Mesenchymal stem cell (in vitro differentiated cells and primary cell): ENCODE measurements around the gene RRP36.
A peak's percentile ranks its signal among the peaks of the same experiment; 100 is the strongest.

Experiments
- DNase-seq: peaks from one replicate; pipeline ENCODE4 v3.0.0-alpha.2; 2013
- H2AFZ ChIP-seq: one replicate; pipeline ENCODE4 v1.6.1; 2013; ENCODE audit warnings: low read depth, mild to moderate bottlenecking, control low read depth, inconsistent platforms, low read length, moderate library complexity
- H2AK5ac ChIP-seq: 2 replicates; pipeline ENCODE4 v1.6.1; 2013; ENCODE audit warnings: low read length, moderate library complexity, mild to moderate bottlenecking, inconsistent platforms; ENCODE audit not compliant: severe bottlenecking
- H2BK120ac ChIP-seq: one replicate; pipeline ENCODE4 v1.6.1; 2013; ENCODE audit warnings: low read depth, mild to moderate bottlenecking, inconsistent platforms, low read length, moderate library complexity
- H2BK12ac ChIP-seq, 2 experiments: one replicate each; pipeline ENCODE4 v1.6.1; 2013; ENCODE audit warnings: inconsistent platforms in 2 of 2, low read length in 2 of 2, mild to moderate bottlenecking in 2 of 2, moderate library complexity in 2 of 2, control low read depth in 1 of 2
- H2BK15ac ChIP-seq: one replicate; pipeline ENCODE4 v1.6.1; 2013; ENCODE audit warnings: mild to moderate bottlenecking, low read depth, inconsistent platforms; ENCODE audit not compliant: poor library complexity, severe bottlenecking
- H2BK5ac ChIP-seq: 2 replicates; pipeline ENCODE4 v1.6.1; 2013; ENCODE audit warnings: low read depth, mild to moderate bottlenecking, low read length, control low read depth, inconsistent platforms; ENCODE audit not compliant: poor library complexity, severe bottlenecking
- H3K14ac ChIP-seq, 2 experiments: one replicate each; pipeline ENCODE4 v1.6.1; 2013; ENCODE audit warnings: inconsistent platforms in 2 of 2, low read length in 2 of 2, control low read depth in 1 of 2, mild to moderate bottlenecking in 1 of 2, moderate library complexity in 1 of 2
- H3K18ac ChIP-seq, 2 experiments: one replicate each; pipeline ENCODE4 v1.6.1; 2013; ENCODE audit warnings: inconsistent platforms in 2 of 2, low read length in 2 of 2, control low read depth in 1 of 2, low read depth in 1 of 2, mild to moderate bottlenecking in 1 of 2
- H3K23ac ChIP-seq, 2 experiments: one replicate each; pipeline ENCODE4 v1.6.1; 2013; ENCODE audit warnings: inconsistent platforms in 2 of 2, low read length in 2 of 2, mild to moderate bottlenecking in 2 of 2, moderate library complexity in 2 of 2, control low read depth in 1 of 2
- H3K27ac ChIP-seq: 2 replicates; pipeline ENCODE4 v1.5.1; 2013; ENCODE audit warnings: mild to moderate bottlenecking, moderate library complexity, low read length, control low read depth, inconsistent platforms; ENCODE audit not compliant: poor library complexity, severe bottlenecking
- H3K27me3 ChIP-seq, 2 experiments: 2 replicates each; pipeline versions ENCODE4 v1.6.1 to v1.7.0; 2013; ENCODE audit warnings: low read length in 2 of 2, mild to moderate bottlenecking in 2 of 2, moderate library complexity in 2 of 2, control low read depth in 1 of 2, inconsistent platforms in 1 of 2; ENCODE audit not compliant: control insufficient read depth in 1 of 2, insufficient read depth in 1 of 2
- H3K36me3 ChIP-seq, 2 experiments: 2 replicates each; pipeline versions ENCODE4 v1.6.1 to v1.7.0; 2013; ENCODE audit warnings: low read length in 2 of 2, control low read depth in 1 of 2, inconsistent platforms in 1 of 2, low read depth in 1 of 2, mild to moderate bottlenecking in 1 of 2; ENCODE audit not compliant: insufficient read depth in 2 of 2, control insufficient read depth in 1 of 2
- H3K4ac ChIP-seq, 2 experiments: one replicate each; pipeline ENCODE4 v1.6.1; 2013; ENCODE audit warnings: inconsistent platforms in 2 of 2, low read length in 2 of 2, mild to moderate bottlenecking in 2 of 2, moderate library complexity in 2 of 2, control low read depth in 1 of 2, low read depth in 1 of 2
- H3K4me1 ChIP-seq: 2 replicates; pipeline ENCODE4 v1.6.1; 2013; ENCODE audit warnings: low read depth, low read length, control low read depth; ENCODE audit not compliant: control insufficient read depth, insufficient read depth
- H3K4me2 ChIP-seq: 2 replicates; pipeline ENCODE4 v1.6.1; 2013; ENCODE audit warnings: low read length, mild to moderate bottlenecking, inconsistent platforms; ENCODE audit not compliant: poor library complexity, severe bottlenecking
- H3K4me3 ChIP-seq, 2 experiments: 2 replicates each; pipeline versions ENCODE4 v1.5.1 to v1.7.0; 2013; ENCODE audit warnings: low read length in 2 of 2, mild to moderate bottlenecking in 2 of 2, control low read depth in 1 of 2, low read depth in 1 of 2; ENCODE audit not compliant: insufficient read depth in 1 of 2
- H3K79me1 ChIP-seq: replicated peaks from 2 replicates; pipeline ENCODE4 v1.6.1; 2013; ENCODE audit warnings: mild to moderate bottlenecking, control low read depth, low read length, inconsistent platforms; ENCODE audit not compliant: poor library complexity, severe bottlenecking
- H3K9ac ChIP-seq: 2 replicates; pipeline ENCODE4 v1.7.0; 2013; ENCODE audit warnings: mild to moderate bottlenecking, low read length, moderate library complexity
- H3K9me3 ChIP-seq: 2 replicates; pipeline ENCODE4 v1.7.0; 2013; ENCODE audit warnings: mild to moderate bottlenecking, low read length; ENCODE audit not compliant: control insufficient read depth
- H4K8ac ChIP-seq: one replicate; pipeline ENCODE4 v1.6.1; 2013; ENCODE audit warnings: inconsistent platforms, mild to moderate bottlenecking, low read length, moderate library complexity
- H4K91ac ChIP-seq: one replicate; pipeline ENCODE4 v1.6.1; 2013; ENCODE audit warnings: mild to moderate bottlenecking, low read length, inconsistent platforms
- whole genome bisulfite sequencing: methylation state at CpG from one replicate; pipeline ENCODE4 v1.1.7; 2013; ENCODE audit warnings: mixed read lengths; 5-methylcytosine and 5-hydroxymethylcytosine counted together

The RRP36 gene

DNA sequence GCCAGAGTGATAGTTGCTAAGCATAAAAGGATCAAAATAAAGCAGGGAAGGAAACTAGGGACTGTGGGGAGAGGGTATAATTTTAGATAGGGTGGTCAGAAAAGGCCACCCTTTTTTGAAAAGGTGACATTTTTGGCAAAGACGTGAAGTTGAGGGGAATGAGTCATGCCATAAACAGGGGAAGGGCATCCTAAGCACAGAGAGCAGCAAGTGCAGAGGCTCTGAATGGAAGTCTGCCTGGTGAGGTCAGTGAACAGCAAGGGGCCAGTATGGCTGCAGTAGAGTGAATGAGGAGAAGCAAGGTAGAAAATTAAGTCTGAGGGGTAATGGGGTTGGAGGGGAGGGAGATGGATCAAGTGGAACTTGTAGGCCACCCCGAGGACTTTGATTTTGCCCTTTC lies 40.4 kb downstream of the RRP36 start:
- Histone ChIP-seq H4K8ac (no peak overlapping the region), H3K4me1 (peaks cover 11% of the 10 kb centered on the region), H2AK5ac (no peak overlapping the region), H3K4me2 (no peak overlapping the region), H4K91ac (no peak overlapping the region), H3K9me3 (no peaks in the 10 kb centered on the region), H3K27ac (no peak overlapping the region), H3K4me3 (no peak overlapping the region), H3K4ac (no peak overlapping the region), H3K14ac (no peak overlapping the region), H2BK15ac (no peak overlapping the region), H3K23ac (no peak overlapping the region), H3K9ac (no peak overlapping the region), H2BK12ac (no peak overlapping the region), H3K18ac (no peak overlapping the region), H3K27me3 (no peaks in the 10 kb centered on the region), H2AFZ (no peak overlapping the region), H3K36me3 (peaks cover 40 to 41% of the 10 kb centered on the region in 2 experiments), H3K79me1 (peaks cover 17% of the 10 kb centered on the region), H2BK5ac (no peak overlapping the region), H2BK120ac (no peak overlapping the region)
- no peak for DNase-seq
- 57% methylated on average over 2 of the region's 2 CpGs for WGBS

DNA sequence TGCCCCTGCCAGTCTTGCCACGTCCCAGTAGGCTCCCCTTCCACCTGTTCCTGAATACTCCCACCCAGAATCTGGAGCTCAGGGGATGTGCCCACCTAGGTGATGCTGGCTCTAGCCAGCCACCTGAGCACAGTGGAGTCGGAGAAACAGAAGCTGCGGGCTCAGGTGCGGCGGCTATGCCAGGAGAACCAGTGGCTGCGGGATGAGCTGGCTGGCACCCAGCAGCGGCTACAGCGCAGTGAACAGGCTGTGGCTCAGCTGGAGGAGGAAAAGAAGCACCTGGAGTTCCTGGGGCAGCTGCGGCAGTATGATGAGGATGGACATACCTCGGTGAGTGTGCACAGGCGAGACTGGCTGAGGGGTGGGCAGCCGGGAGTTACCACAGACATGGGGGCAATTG lies 41.4 kb downstream of the RRP36 start:
- 95% methylated on average over 12 of the region's 12 CpGs for WGBS
- Histone ChIP-seq H3K27ac (no peak overlapping the region), H2BK12ac (no peak overlapping the region), H3K18ac (no peak overlapping the region), H3K27me3 (no peaks in the 10 kb centered on the region), H3K4ac (no peak overlapping the region), H3K9me3 (no peaks in the 10 kb centered on the region), H3K4me3 (no peak overlapping the region), H2BK120ac (no peak overlapping the region), H3K79me1 (peaks cover 17% of the 10 kb centered on the region), H2BK5ac (no peak overlapping the region), H2BK15ac (no peak overlapping the region), H3K36me3 (peaks cover 32 to 37% of the 10 kb centered on the region in 2 experiments), H3K4me2 (no peak overlapping the region), H4K91ac (no peak overlapping the region), H4K8ac (no peak overlapping the region), H3K4me1 (peaks cover 11% of the 10 kb centered on the region), H3K14ac (no peak overlapping the region), H2AFZ (no peak overlapping the region), H2AK5ac (peak overlapping the region; percentile 10), H3K9ac (no peak overlapping the region), H3K23ac (no peak overlapping the region)
- DNase-seq = no peak

GRCh38 chr6:43070028-43070632 lies 48.7 kb downstream of the RRP36 start:
- Histone ChIP-seq H2AK5ac (no peak overlapping the region), H2BK12ac (peak overlapping the region in 1 of 2 experiments; percentile 1), H3K4me3 (no peak overlapping the region), H2BK120ac (no peak overlapping the region), H2BK15ac (no peak overlapping the region), H3K79me1 (peaks cover 2% of the 10 kb centered on the region), H3K27ac (no peak overlapping the region), H2BK5ac (no peak overlapping the region), H3K27me3 (no peaks in the 10 kb centered on the region), H3K18ac (no peak overlapping the region), H3K23ac (no peak overlapping the region), H2AFZ (no peak overlapping the region), H3K4me1 (peaks cover 14% of the 10 kb centered on the region), H3K36me3 (peaks cover 48 to 51% of the 10 kb centered on the region in 2 experiments), H3K9ac (no peak overlapping the region), H3K9me3 (no peaks in the 10 kb centered on the region), H3K14ac (no peak overlapping the region), H4K91ac (no peak overlapping the region), H3K4me2 (no peak overlapping the region), H3K4ac (peak overlapping the region in 1 of 2 experiments; percentile 20), H4K8ac (peak overlapping the region; percentile 30)
- WGBS = 64% methylated on average over 5 of the region's 6 CpGs
- DNase-seq = peak; percentile 72

- H3K9ac ChIP-seq = peak overlapping the region; percentile 63
- WGBS = 83% methylated on average over 1 of the region's 6 CpGs
Measured at GRCh38 chr6:43074847-43075669, 53.6 kb downstream of the RRP36 start.

More at GRCh38 chr6:43074847-43075669, 53.6 kb downstream of the RRP36 start:
- Histone ChIP-seq H2BK5ac (peak overlapping the region; percentile 94), H3K9me3 (no peaks in the 10 kb centered on the region), H3K36me3 (peaks cover 31 to 33% of the 10 kb centered on the region in 2 experiments), H3K18ac (peak overlapping the region; percentile 63 to 68), H2BK120ac (no peak overlapping the region), H3K79me1 (peaks cover 3% of the 10 kb centered on the region), H4K91ac (peak overlapping the region; percentile 76), H2AFZ (no peak overlapping the region), H3K27me3 (no peaks in the 10 kb centered on the region), H3K23ac (peak overlapping the region in 1 of 2 experiments; percentile 19), H3K4me3 (peak overlapping the region in 1 of 2 experiments; percentile 70), H4K8ac (peak overlapping the region; percentile 94), H3K27ac (peak overlapping the region; percentile 97), H3K4me2 (peak overlapping the region; percentile 85), H3K14ac (peak overlapping the region in 1 of 2 experiments; percentile 41), H2AK5ac (peak overlapping the region; percentile 87), H2BK15ac (peak overlapping the region; percentile 66), H3K4ac (peak overlapping the region in 1 of 2 experiments; percentile 47), H3K4me1 (peaks cover 38% of the 10 kb centered on the region), H2BK12ac (peak overlapping the region; percentile 28 to 64)
- DNase-seq = peak; percentile 71
